EH (cell line): ENCODE data around the gene AKT3.
A peak's percentile ranks its signal among the peaks of the same experiment; 100 is the strongest.

Experiments used
- DNase-seq: peaks from one replicate; pipeline ENCODE4 v3.0.0-alpha.2; 2015; ENCODE audit warnings: low read depth

AKT3 gene

DNA sequence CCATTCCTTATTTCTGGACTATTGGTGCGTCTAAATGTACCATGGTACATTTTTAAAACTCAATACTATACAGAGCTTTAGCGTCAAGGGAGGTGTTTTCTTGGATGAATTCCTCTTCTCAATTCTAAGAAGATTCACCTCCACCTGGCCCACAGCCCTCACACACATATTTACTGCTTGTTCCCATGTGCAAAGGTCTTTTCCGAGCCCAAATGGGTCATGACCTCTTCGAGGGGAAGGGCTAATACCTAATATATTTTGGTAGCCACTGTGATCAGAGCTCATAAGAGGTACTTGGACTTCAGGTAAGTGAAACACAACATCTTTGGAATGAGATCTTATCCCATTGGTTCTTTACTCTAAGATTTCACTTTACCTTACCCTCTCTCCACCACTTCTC is 388.3 kb downstream of the AKT3 start:
- no peak for DNase-seq

- no peak for DNase-seq
These were observed 391.0 kb downstream of the AKT3 start for GRCh38 chr1:243459059-243459458.

GRCh38 chr1:243457363-243457982 is 392.6 kb downstream of the AKT3 start:
- DNase-seq: no peak

GRCh38 chr1:243455760-243456651 is 394.0 kb downstream of the AKT3 start:
- no peak for DNase-seq

GRCh38 chr1:243454328-243454997 is 395.6 kb downstream of the AKT3 start:
- DNase-seq: no peak

DNA sequence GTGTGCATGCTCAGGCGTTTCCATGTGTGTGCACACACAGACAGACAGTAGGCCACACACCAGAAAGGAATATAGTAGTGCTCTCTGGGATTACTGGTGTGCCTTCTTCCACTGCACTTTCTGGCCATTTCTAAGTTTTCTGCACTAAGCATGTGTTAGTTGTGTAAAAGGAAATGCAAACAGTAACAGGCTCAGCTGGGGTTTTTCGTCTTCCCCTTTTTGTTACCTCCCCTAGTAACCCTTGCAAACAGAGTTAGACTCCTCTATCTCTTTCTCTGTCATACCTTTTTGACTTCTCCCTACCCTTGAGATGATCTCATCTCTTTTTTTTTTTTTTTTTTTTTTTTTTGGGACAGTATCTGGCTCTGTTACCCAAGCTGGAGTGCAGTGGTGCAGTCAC is 398.0 kb downstream of the AKT3 start:
- DNase-seq: no peak

- no peak for DNase-seq
These were observed 400.7 kb downstream of the AKT3 start for GRCh38 chr1:243449373-243449772.

- no peak for DNase-seq
These were observed 402.2 kb downstream of the AKT3 start for GRCh38 chr1:243447844-243448243.

DNA sequence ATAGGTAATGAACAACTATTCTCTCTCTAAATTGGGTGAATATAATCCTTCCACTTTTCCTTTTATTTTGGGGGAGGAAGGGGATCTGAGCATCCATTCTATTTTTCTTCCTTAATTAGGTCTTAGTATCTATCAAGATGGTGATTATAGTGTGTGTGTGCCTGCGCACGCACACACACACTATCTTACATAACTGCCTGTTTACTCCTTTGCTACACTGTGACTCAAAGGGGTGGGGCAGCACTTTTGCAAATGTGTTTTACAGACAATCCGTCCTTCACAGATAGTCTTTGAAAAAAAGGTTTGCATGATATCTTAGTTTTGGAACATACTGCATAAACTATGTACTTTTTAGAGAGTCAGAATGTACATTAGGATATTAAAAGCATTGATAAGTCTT is 402.7 kb downstream of the AKT3 start:
- peak; percentile 36 for DNase-seq

- DNase-seq: no peak
These were observed 406.5 kb downstream of the AKT3 start for GRCh38 chr1:243443557-243443956.

GRCh38 chr1:243441601-243442000 is 408.4 kb downstream of the AKT3 start:
- no peak for DNase-seq

GRCh38 chr1:243440406-243440805 is 409.6 kb downstream of the AKT3 start:
- no peak for DNase-seq

DNA sequence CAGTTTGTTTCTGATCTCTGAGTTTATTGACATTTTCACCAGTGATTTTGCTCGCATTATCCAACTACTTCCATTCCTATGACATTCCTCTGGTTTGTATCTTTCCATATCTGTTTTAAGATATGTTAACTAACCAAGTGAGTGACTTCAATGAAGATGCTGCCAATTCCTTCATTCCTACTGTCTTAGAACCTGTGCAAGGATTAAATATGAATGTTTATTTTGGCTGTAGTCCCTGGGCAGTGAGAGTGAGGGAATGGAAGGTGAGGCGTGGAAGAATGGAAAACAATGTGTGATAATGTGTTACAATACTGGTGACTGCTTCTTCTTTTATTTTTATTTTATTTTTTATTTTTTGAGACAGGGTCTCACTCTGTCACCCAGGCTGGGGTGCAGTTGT is 411.2 kb downstream of the AKT3 start:
- peak; percentile 12 for DNase-seq
